ENCODE measurements around the gene COPS2.

- TF ChIP-seq CTCF (IDR thresholded peaks at IDR 0.05) (no peak), POLR2A (IDR thresholded peaks at IDR 0.05) (no peak)
Measured at GRCh38 chr15:49182128-49182527, 26.7 kb upstream of the COPS2 start.

Measured in esophagus squamous epithelium (tissue), 4 donors.